SK-N-SH treated with all-trans-retinoic acid at 6 μM for 48 hours (cell line): Measurements from ENCODE around the gene TMEM229B.

Source experiments
- ATAC-seq: fragments of 200-7000 bp; cut with Tn5 transposase; 3 replicates; pipeline ENCODE4 v1.9.1; 2020; ENCODE audit warnings: mild to moderate bottlenecking, moderate library complexity
- ARNTL ChIP-seq: fragments of 450-650 bp; formaldehyde crosslinking; IDR thresholded peaks from 2 replicates; pipeline ENCODE4 v1.5.0; 2020; ENCODE audit warnings: low read depth, mild to moderate bottlenecking, moderate library complexity, borderline replicate concordance
- BACH2 ChIP-seq: fragments of 250-450 bp; sonication (Bioruptor Pico); IDR thresholded peaks from 2 replicates; pipeline ENCODE4 v1.9.0; 2021; ENCODE audit warnings: mild to moderate bottlenecking, borderline replicate concordance
- ESRRG ChIP-seq: fragments of 250-450 bp; sonication (Bioruptor Pico); IDR thresholded peaks from 2 replicates; pipeline ENCODE4 v1.6.1; 2021; ENCODE audit warnings: mild to moderate bottlenecking
- GLIS3 ChIP-seq: fragments of 250-450 bp; sonication (Bioruptor Pico); IDR thresholded peaks from 2 replicates; pipeline ENCODE4 v1.5.0; 2020; ENCODE audit warnings: mild to moderate bottlenecking, moderate library complexity
- ISL1 ChIP-seq: fragments of 250-450 bp; sonication (Bioruptor Pico); IDR thresholded peaks from 2 replicates; pipeline ENCODE4 v2.1.2; 2022; ENCODE audit warnings: mild to moderate bottlenecking, moderate library complexity
- OSR1 ChIP-seq: fragments of 250-450 bp; sonication (Bioruptor Pico); IDR thresholded peaks from 2 replicates; pipeline ENCODE4 v1.8.0; 2022; ENCODE audit warnings: moderate library complexity, mild to moderate bottlenecking, inconsistent platforms
- PPARA ChIP-seq: fragments of 250-450 bp; sonication (Bioruptor Pico); IDR thresholded peaks from 2 replicates; pipeline ENCODE4 v1.5.0; 2020; ENCODE audit warnings: mild to moderate bottlenecking, borderline replicate concordance
- RARB ChIP-seq: fragments of 250-450 bp; sonication (Bioruptor Pico); IDR thresholded peaks from 2 replicates; pipeline ENCODE4 v1.8.0; 2021; ENCODE audit warnings: mild to moderate bottlenecking, moderate library complexity
- SNAI2 ChIP-seq: fragments of 250-450 bp; sonication (Bioruptor Pico); IDR thresholded peaks from 2 replicates; pipeline ENCODE4 v1.5.0; 2020; ENCODE audit warnings: mild to moderate bottlenecking, moderate library complexity
- TCF4 ChIP-seq: fragments of 250-450 bp; sonication (Bioruptor Pico); IDR thresholded peaks from 2 replicates; pipeline ENCODE4 v1.8.0; 2021; ENCODE audit warnings: mild to moderate bottlenecking, moderate library complexity, borderline replicate concordance
- TOX ChIP-seq: fragments of 250-450 bp; sonication (Bioruptor Pico); IDR thresholded peaks from 2 replicates; pipeline ENCODE4 v1.8.0; 2021; ENCODE audit warnings: mild to moderate bottlenecking, moderate library complexity, borderline replicate concordance
- ZC3H10 ChIP-seq: fragments of 250-450 bp; sonication (Bioruptor Pico); IDR thresholded peaks from 2 replicates; pipeline ENCODE4 v1.5.1; 2021; ENCODE audit warnings: mild to moderate bottlenecking, moderate library complexity
- ZFP3 ChIP-seq: fragments of 250-450 bp; sonication (Bioruptor Pico); IDR thresholded peaks from 2 replicates; pipeline ENCODE4 v1.5.0; 2020; ENCODE audit warnings: mild to moderate bottlenecking, moderate library complexity
- ZNF565 ChIP-seq: fragments of 450-650 bp; formaldehyde crosslinking; conservative IDR thresholded peaks from 2 replicates; pipeline ENCODE4 v1.5.0; 2020; ENCODE audit warnings: low read depth, mild to moderate bottlenecking, moderate library complexity
- ZNF70 ChIP-seq: fragments of 450-650 bp; formaldehyde crosslinking; IDR thresholded peaks from 2 replicates; pipeline ENCODE4 v1.5.0; 2020; ENCODE audit warnings: mild to moderate bottlenecking, moderate library complexity
- ZNF8 ChIP-seq: fragments of 450-650 bp; formaldehyde crosslinking; IDR thresholded peaks from 2 replicates; pipeline ENCODE4 v1.5.0; 2020; ENCODE audit warnings: mild to moderate bottlenecking, moderate library complexity
- TF ChIP-seq, protein P1 (sequence below): fragments of 250-450 bp; sonication (Bioruptor Pico); IDR thresholded peaks from 2 replicates; pipeline ENCODE4 v1.5.0; 2020; ENCODE audit warnings: mild to moderate bottlenecking, moderate library complexity
- TF ChIP-seq, protein P2 (sequence below): fragments of 250-450 bp; sonication (Bioruptor Pico); IDR thresholded peaks from 2 replicates; pipeline ENCODE4 v1.8.0; 2021; ENCODE audit warnings: low read depth, mild to moderate bottlenecking, moderate library complexity, borderline replicate concordance
- TF ChIP-seq, protein P3 (sequence below): fragments of 250-450 bp; sonication (Bioruptor Pico); IDR thresholded peaks from 2 replicates; pipeline ENCODE4 v1.8.0; 2020; ENCODE audit warnings: mild to moderate bottlenecking, moderate library complexity, borderline replicate concordance
- TF ChIP-seq, protein P4 (sequence below): fragments of 250-450 bp; sonication (Bioruptor Pico); IDR thresholded peaks from 2 replicates; pipeline ENCODE4 v1.5.1; 2021; ENCODE audit warnings: mild to moderate bottlenecking, moderate library complexity
- TF ChIP-seq, protein P5 (sequence below): fragments of 250-450 bp; sonication (Bioruptor Pico); IDR thresholded peaks from 2 replicates; pipeline ENCODE4 v1.5.1; 2020; ENCODE audit warnings: low read depth, mild to moderate bottlenecking, moderate library complexity

Gene TMEM229B

DNA sequence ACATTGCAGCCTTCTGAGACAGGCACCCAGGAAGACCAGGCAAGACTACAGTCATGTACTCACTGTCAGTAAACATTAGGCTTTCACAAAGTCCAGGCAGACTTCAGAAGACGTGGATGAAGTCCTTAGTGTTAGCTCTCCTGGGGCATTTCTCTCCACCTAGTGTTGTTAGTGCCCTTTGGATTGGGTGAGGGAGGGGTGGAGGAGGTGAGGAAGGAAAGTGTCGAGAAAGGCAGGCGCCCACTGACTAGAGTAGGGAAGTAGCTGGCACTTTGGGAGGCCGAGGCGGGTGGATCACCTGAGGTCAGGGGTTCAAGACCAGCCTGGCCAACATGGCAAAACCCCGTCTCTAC lies 20.2 kb downstream of the TMEM229B start (continued):
- TF ChIP-seq, protein P1, sequence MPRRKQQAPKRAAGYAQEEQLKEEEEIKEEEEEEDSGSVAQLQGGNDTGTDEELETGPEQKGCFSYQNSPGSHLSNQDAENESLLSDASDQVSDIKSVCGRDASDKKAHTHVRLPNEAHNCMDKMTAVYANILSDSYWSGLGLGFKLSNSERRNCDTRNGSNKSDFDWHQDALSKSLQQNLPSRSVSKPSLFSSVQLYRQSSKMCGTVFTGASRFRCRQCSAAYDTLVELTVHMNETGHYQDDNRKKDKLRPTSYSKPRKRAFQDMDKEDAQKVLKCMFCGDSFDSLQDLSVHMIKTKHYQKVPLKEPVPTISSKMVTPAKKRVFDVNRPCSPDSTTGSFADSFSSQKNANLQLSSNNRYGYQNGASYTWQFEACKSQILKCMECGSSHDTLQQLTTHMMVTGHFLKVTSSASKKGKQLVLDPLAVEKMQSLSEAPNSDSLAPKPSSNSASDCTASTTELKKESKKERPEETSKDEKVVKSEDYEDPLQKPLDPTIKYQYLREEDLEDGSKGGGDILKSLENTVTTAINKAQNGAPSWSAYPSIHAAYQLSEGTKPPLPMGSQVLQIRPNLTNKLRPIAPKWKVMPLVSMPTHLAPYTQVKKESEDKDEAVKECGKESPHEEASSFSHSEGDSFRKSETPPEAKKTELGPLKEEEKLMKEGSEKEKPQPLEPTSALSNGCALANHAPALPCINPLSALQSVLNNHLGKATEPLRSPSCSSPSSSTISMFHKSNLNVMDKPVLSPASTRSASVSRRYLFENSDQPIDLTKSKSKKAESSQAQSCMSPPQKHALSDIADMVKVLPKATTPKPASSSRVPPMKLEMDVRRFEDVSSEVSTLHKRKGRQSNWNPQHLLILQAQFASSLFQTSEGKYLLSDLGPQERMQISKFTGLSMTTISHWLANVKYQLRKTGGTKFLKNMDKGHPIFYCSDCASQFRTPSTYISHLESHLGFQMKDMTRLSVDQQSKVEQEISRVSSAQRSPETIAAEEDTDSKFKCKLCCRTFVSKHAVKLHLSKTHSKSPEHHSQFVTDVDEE (CRISPR knock-in tag), result no peak
- TF ChIP-seq ZNF70 (CRISPR knock-in tag) (no peak), ISL1 (CRISPR knock-in tag) (no peak), ZNF8 (CRISPR knock-in tag) (no peak), ARNTL (CRISPR knock-in tag) (no peak), BACH2 (CRISPR knock-in tag) (no peak)

DNA sequence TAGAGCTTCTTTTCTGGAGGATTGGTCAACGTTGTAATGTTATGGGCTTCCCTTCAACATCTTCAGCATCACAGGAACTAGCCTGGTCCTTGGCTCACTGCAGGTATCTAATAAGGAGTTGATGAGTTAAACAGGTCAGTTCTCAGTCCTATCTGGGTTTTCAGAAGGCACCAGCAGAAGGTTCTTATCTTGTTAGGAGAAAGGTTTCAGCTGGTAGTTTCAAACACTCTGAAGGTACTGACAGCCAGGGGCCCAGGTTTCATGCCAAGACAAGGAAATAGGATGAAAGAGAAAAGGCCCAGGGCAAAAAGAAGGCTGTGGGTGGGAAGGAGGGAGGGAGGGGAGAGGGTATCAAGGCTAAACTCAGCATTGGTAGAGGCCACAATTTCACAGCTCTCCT lies 21.4 kb downstream of the TMEM229B start:
- TF ChIP-seq ZC3H10 (CRISPR knock-in tag) (no peak), ZFP3 (no peak), TOX (CRISPR knock-in tag) (no peak), GLIS3 (CRISPR knock-in tag) (no peak), RARB (no peak), PPARA (CRISPR knock-in tag) (no peak), ISL1 (CRISPR knock-in tag) (no peak), ZNF565 (CRISPR knock-in tag) (no peak), ESRRG (CRISPR knock-in tag) (no peak)
- TF ChIP-seq, protein P2, sequence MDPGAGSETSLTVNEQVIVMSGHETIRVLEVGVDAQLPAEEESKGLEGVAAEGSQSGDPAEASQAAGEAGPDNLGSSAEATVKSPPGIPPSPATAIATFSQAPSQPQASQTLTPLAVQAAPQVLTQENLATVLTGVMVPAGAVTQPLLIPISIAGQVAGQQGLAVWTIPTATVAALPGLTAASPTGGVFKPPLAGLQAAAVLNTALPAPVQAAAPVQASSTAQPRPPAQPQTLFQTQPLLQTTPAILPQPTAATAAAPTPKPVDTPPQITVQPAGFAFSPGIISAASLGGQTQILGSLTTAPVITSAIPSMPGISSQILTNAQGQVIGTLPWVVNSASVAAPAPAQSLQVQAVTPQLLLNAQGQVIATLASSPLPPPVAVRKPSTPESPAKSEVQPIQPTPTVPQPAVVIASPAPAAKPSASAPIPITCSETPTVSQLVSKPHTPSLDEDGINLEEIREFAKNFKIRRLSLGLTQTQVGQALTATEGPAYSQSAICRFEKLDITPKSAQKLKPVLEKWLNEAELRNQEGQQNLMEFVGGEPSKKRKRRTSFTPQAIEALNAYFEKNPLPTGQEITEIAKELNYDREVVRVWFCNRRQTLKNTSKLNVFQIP, result no peak
- TF ChIP-seq, protein P3, sequence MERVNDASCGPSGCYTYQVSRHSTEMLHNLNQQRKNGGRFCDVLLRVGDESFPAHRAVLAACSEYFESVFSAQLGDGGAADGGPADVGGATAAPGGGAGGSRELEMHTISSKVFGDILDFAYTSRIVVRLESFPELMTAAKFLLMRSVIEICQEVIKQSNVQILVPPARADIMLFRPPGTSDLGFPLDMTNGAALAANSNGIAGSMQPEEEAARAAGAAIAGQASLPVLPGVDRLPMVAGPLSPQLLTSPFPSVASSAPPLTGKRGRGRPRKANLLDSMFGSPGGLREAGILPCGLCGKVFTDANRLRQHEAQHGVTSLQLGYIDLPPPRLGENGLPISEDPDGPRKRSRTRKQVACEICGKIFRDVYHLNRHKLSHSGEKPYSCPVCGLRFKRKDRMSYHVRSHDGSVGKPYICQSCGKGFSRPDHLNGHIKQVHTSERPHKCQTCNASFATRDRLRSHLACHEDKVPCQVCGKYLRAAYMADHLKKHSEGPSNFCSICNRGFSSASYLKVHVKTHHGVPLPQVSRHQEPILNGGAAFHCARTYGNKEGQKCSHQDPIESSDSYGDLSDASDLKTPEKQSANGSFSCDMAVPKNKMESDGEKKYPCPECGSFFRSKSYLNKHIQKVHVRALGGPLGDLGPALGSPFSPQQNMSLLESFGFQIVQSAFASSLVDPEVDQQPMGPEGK (CRISPR knock-in tag), result no peak
- no peak for ATAC-seq

DNA sequence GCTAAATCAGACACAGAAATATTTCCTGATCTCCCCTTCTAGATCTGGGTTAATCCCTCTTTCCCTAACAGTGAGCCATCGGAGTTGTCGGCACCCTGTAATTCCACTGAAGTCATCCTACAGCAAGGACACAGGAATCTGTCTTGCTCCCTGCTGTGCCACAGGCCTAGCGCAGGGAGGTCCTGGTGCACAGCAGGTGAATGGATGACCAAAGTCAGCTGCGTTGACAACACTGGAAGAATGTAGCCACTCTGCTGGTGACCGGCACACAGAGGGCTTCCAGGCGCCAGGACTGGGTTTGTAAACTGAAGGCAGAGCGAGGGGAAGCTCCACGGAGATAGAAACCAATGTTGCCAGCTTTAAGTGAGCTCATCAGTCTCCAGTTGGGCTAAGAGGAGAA lies 23.6 kb downstream of the TMEM229B start:
- TF ChIP-seq, protein P3 (CRISPR knock-in tag), result no peak
- no peak for TF ChIP-seq ESRRG (CRISPR knock-in tag)
- TF ChIP-seq ZC3H10 (CRISPR knock-in tag), result no peak
- TF ChIP-seq, protein P4, sequence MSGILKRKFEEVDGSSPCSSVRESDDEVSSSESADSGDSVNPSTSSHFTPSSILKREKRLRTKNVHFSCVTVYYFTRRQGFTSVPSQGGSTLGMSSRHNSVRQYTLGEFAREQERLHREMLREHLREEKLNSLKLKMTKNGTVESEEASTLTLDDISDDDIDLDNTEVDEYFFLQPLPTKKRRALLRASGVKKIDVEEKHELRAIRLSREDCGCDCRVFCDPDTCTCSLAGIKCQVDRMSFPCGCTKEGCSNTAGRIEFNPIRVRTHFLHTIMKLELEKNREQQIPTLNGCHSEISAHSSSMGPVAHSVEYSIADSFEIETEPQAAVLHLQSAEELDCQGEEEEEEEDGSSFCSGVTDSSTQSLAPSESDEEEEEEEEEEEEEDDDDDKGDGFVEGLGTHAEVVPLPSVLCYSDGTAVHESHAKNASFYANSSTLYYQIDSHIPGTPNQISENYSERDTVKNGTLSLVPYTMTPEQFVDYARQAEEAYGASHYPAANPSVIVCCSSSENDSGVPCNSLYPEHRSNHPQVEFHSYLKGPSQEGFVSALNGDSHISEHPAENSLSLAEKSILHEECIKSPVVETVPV (CRISPR knock-in tag), result no peak
- no peak for TF ChIP-seq OSR1 (CRISPR knock-in tag)
- no peak for TF ChIP-seq SNAI2 (CRISPR knock-in tag)
- TF ChIP-seq, protein P2, result no peak
- TF ChIP-seq, protein P5, sequence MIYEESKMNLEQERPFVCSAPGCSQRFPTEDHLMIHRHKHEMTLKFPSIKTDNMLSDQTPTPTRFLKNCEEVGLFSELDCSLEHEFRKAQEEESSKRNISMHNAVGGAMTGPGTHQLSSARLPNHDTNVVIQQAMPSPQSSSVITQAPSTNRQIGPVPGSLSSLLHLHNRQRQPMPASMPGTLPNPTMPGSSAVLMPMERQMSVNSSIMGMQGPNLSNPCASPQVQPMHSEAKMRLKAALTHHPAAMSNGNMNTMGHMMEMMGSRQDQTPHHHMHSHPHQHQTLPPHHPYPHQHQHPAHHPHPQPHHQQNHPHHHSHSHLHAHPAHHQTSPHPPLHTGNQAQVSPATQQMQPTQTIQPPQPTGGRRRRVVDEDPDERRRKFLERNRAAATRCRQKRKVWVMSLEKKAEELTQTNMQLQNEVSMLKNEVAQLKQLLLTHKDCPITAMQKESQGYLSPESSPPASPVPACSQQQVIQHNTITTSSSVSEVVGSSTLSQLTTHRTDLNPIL (CRISPR knock-in tag), result no peak
- TF ChIP-seq, protein P1 (CRISPR knock-in tag), result no peak
- TF ChIP-seq TCF4, result no peak
- TF ChIP-seq RARB, result no peak
- no peak for TF ChIP-seq ZFP3
- TF ChIP-seq ARNTL (CRISPR knock-in tag), result no peak
- no peak for TF ChIP-seq GLIS3 (CRISPR knock-in tag)
- TF ChIP-seq BACH2 (CRISPR knock-in tag), result no peak
- TF ChIP-seq ZNF8 (CRISPR knock-in tag), result no peak
- TF ChIP-seq, all 23 proteins: peak for 0
- ATAC-seq, result no peak
